ENCODE data around the gene HM13. TPM values are rescaled to one million over a fixed set of nuclear protein-coding genes. Genes with fewer than 3 reads are reported as not detected.
"Not testable (repeated sequence)": the region's sequence is repeated elsewhere in the genome, so short reads cannot be mapped to it uniquely, and the experiment has no call there.

HM13 gene
- polyA plus RNA-seq, 1 donor (not counting 4 experiments of a cell fraction or from before 2014, with no cell fraction given): 127 TPM

DNA sequence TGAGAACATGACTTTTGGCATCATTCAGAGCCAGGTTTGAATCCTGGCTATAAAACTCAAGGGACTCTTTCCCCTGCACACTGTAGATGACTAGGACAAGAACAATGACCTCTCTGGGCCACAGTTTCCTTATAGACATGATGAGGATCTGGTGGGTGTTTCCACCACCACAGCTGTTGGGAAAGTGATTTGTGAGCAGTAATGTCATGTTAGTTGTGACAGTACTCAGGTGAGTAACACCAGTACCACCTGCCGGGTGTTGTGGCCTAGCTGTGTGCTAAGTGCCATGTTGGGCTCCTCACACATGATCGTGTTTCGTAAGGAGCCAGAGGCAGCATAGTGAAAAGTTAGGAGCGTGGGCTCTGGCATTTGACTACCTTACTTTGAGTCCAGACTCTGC is 24.1 kb downstream of the HM13 start:
- no peak for FAIRE-seq
- Histone ChIP-seq H3K9me1 (ENCODE audit: control insufficient read depth, extremely low read depth, insufficient read depth, low read length) (no peaks in the 10 kb centered on the region), H3K4me1 (ENCODE audit: control insufficient read depth, extremely low read depth, insufficient read depth, low read length) (peaks cover 9% of the 10 kb centered on the region), H3K9ac (ENCODE audit: control insufficient read depth, extremely low read depth, insufficient read depth, low read length) (no peak overlapping the region), H3K4me2 (ENCODE audit: control insufficient read depth, extremely low read depth, insufficient read depth, low read depth, low read length) (no peak overlapping the region), H4K20me1 (ENCODE audit: control insufficient read depth, extremely low read depth, insufficient read depth, low read length) (peaks cover 2% of the 10 kb centered on the region), H3K36me3 (ENCODE audit: control insufficient read depth in 2 of 2, extremely low read depth in 1 of 2, insufficient read depth in 2 of 2, low read length in 2 of 2) (peaks cover 35 to 42% of the 10 kb centered on the region in 2 experiments), H3K79me2 (ENCODE audit: control insufficient read depth, insufficient read depth, low read length) (peaks cover 6% of the 10 kb centered on the region), H3K27ac (ENCODE audit: control insufficient read depth, insufficient read depth, low read length) (no peak overlapping the region), H2AFZ (ENCODE audit: control insufficient read depth, low read length) (no peak overlapping the region), H3K4me3 (ENCODE audit: control insufficient read depth in 2 of 3, extremely low read depth in 1 of 3, insufficient read depth in 2 of 3, low read depth in 1 of 3, low read length in 3 of 3) (no peak overlapping the region), H3K9me3 (ENCODE audit: control insufficient read depth, low read depth, low read length) (no peaks in the 10 kb centered on the region), H3K27me3 (ENCODE audit: control insufficient read depth, extremely low read depth, insufficient read depth, low read length) (no peaks in the 10 kb centered on the region)
- TF ChIP-seq, protein P1, sequence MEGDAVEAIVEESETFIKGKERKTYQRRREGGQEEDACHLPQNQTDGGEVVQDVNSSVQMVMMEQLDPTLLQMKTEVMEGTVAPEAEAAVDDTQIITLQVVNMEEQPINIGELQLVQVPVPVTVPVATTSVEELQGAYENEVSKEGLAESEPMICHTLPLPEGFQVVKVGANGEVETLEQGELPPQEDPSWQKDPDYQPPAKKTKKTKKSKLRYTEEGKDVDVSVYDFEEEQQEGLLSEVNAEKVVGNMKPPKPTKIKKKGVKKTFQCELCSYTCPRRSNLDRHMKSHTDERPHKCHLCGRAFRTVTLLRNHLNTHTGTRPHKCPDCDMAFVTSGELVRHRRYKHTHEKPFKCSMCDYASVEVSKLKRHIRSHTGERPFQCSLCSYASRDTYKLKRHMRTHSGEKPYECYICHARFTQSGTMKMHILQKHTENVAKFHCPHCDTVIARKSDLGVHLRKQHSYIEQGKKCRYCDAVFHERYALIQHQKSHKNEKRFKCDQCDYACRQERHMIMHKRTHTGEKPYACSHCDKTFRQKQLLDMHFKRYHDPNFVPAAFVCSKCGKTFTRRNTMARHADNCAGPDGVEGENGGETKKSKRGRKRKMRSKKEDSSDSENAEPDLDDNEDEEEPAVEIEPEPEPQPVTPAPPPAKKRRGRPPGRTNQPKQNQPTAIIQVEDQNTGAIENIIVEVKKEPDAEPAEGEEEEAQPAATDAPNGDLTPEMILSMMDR (optimal IDR thresholded peaks at IDR 0.05 in 1 of 3, IDR thresholded peaks at IDR 0.05 in 1 of 3, conservative IDR thresholded peaks at IDR 0.05 in 1 of 3; ENCODE audit: extremely low read depth in 1 of 3, insufficient read depth in 2 of 3, low read length in 3 of 3): no peak
- no peak for TF ChIP-seq EZH2 (IDR thresholded peaks at IDR 0.05; ENCODE audit: low read length)
- no peak for DNase-seq (ENCODE audit: low read depth, low spot score)
- dilution Hi-C loops (cut with MboI; ENCODE audit: extremely low pct_ligation_motif_present, low sequenced_read_pairs): no loop called here

GRCh38 chr20:31539636-31540035 is 25.4 kb downstream of the HM13 start:
- H4K20me1 ChIP-seq (ENCODE audit: control insufficient read depth, extremely low read depth, insufficient read depth, low read length); H3K4me3 ChIP-seq (ENCODE audit: control insufficient read depth in 2 of 3, extremely low read depth in 1 of 3, insufficient read depth in 2 of 3, low read depth in 1 of 3, low read length in 3 of 3); H3K79me2 ChIP-seq (ENCODE audit: control insufficient read depth, insufficient read depth, low read length); H3K27me3 ChIP-seq (ENCODE audit: control insufficient read depth, extremely low read depth, insufficient read depth, low read length); H3K9me3 ChIP-seq (ENCODE audit: control insufficient read depth, low read depth, low read length); H3K27ac ChIP-seq (ENCODE audit: control insufficient read depth, insufficient read depth, low read length); H3K9me1 ChIP-seq (ENCODE audit: control insufficient read depth, extremely low read depth, insufficient read depth, low read length); H3K9ac ChIP-seq (ENCODE audit: control insufficient read depth, extremely low read depth, insufficient read depth, low read length); FAIRE-seq; DNase-seq (ENCODE audit: low read depth, low spot score); dilution Hi-C loops (cut with MboI; ENCODE audit: extremely low pct_ligation_motif_present, low sequenced_read_pairs); H2AFZ ChIP-seq (ENCODE audit: control insufficient read depth, low read length); H3K4me2 ChIP-seq (ENCODE audit: control insufficient read depth, extremely low read depth, insufficient read depth, low read depth, low read length): not testable (repeated sequence)
- Histone ChIP-seq H3K36me3 (ENCODE audit: control insufficient read depth in 2 of 2, extremely low read depth in 1 of 2, insufficient read depth in 2 of 2, low read length in 2 of 2) (peaks cover 31 to 42% of the 10 kb centered on the region in 2 experiments), H3K4me1 (ENCODE audit: control insufficient read depth, extremely low read depth, insufficient read depth, low read length) (peaks cover 11% of the 10 kb centered on the region)

DNA sequence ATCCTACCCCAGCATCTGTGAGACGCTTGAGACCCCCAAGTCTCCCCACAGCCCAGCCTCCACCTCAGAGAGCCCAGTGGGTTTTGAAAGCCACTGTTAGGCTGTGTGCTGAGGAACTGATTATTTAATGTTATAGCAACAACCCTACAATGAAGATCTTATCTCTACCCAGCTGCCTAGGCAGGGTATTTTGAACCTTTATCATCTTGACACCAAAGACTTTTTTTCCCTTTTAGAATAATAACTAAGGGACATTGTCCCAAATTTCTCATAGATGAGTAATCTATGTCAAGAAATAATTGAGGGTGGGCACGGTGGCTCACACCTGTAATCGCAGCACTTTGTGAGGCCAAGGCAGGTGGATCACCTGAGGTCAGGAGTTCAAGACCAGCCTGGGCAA is 26.2 kb downstream of the HM13 start:
- Histone ChIP-seq H3K27me3 (ENCODE audit: control insufficient read depth, extremely low read depth, insufficient read depth, low read length) (no peaks in the 10 kb centered on the region), H3K27ac (ENCODE audit: control insufficient read depth, insufficient read depth, low read length) (no peak overlapping the region), H2AFZ (ENCODE audit: control insufficient read depth, low read length) (no peak overlapping the region), H3K79me2 (ENCODE audit: control insufficient read depth, insufficient read depth, low read length) (peaks cover 3% of the 10 kb centered on the region), H3K9me1 (ENCODE audit: control insufficient read depth, extremely low read depth, insufficient read depth, low read length) (no peaks in the 10 kb centered on the region), H3K4me3 (ENCODE audit: control insufficient read depth in 2 of 3, extremely low read depth in 1 of 3, insufficient read depth in 2 of 3, low read depth in 1 of 3, low read length in 3 of 3) (no peak overlapping the region), H3K36me3 (ENCODE audit: control insufficient read depth in 2 of 2, extremely low read depth in 1 of 2, insufficient read depth in 2 of 2, low read length in 2 of 2) (peaks cover 29 to 42% of the 10 kb centered on the region in 2 experiments), H3K4me2 (ENCODE audit: control insufficient read depth, extremely low read depth, insufficient read depth, low read depth, low read length) (no peak overlapping the region), H4K20me1 (ENCODE audit: control insufficient read depth, extremely low read depth, insufficient read depth, low read length) (peaks cover 2% of the 10 kb centered on the region), H3K4me1 (ENCODE audit: control insufficient read depth, extremely low read depth, insufficient read depth, low read length) (peaks cover 11% of the 10 kb centered on the region), H3K9me3 (ENCODE audit: control insufficient read depth, low read depth, low read length) (no peaks in the 10 kb centered on the region), H3K9ac (ENCODE audit: control insufficient read depth, extremely low read depth, insufficient read depth, low read length) (no peak overlapping the region)
- TF ChIP-seq, protein P1 (optimal IDR thresholded peaks at IDR 0.05 in 1 of 3, IDR thresholded peaks at IDR 0.05 in 1 of 3, conservative IDR thresholded peaks at IDR 0.05 in 1 of 3; ENCODE audit: extremely low read depth in 1 of 3, insufficient read depth in 2 of 3, low read length in 3 of 3): no peak
- no peak for TF ChIP-seq EZH2 (IDR thresholded peaks at IDR 0.05; ENCODE audit: low read length)
- FAIRE-seq (no peak), DNase-seq (ENCODE audit: low read depth, low spot score) (no peak)
- dilution Hi-C loops (cut with MboI; ENCODE audit: extremely low pct_ligation_motif_present, low sequenced_read_pairs): no loop called here
